ENCODE data around the gene FSTL4. TPM values are rescaled to one million over a fixed set of nuclear protein-coding genes. Genes with fewer than 3 reads are reported as not detected.

Gene FSTL4
- total and polyA plus RNA-seq, 2 of the 13 experiments (the other 11 are each of a cell fraction or from before 2014, with no cell fraction given): 2.1 to 3.0 TPM

GRCh38 chr5:133247881-133248624, 364.3 kb downstream of the FSTL4 start (continued):
- TF ChIP-seq ZBTB33 (CRISPR knock-in tag; IDR thresholded peaks at IDR 0.05) (0 out of 2 replicates have a peak, but pooled peaks have one; percentile 11), FUBP1 (CRISPR knock-in tag; IDR thresholded peaks at IDR 0.05; ENCODE audit: borderline replicate concordance) (no peak), HNF4A (CRISPR knock-in tag; IDR thresholded peaks at IDR 0.05) (0 out of 2 replicates have a peak, but pooled peaks have one; percentile 28), FOXO4 (CRISPR knock-in tag; conservative IDR thresholded peaks at IDR 0.05) (no peak), SOX13 (IDR thresholded peaks at IDR 0.05) (no peak), SOX13 (CRISPR knock-in tag; conservative IDR thresholded peaks at IDR 0.05 in 1 of 2, IDR thresholded peaks at IDR 0.05 in 1 of 2) (peak in 1 of 2 experiments; percentile 19; a peak in 1 of 4 replicates), ZNF18 (CRISPR knock-in tag; IDR thresholded peaks at IDR 0.05; ENCODE audit: insufficient replicate concordance) (no peak), ZNF577 (CRISPR knock-in tag; IDR thresholded peaks at IDR 0.05; ENCODE audit: borderline replicate concordance, low read depth) (no peak), SUZ12 (IDR thresholded peaks at IDR 0.05; ENCODE audit: low read depth, low read length) (no peak), ETV5 (CRISPR knock-in tag; IDR thresholded peaks at IDR 0.05; ENCODE audit: borderline replicate concordance) (no peak), SMARCC2 (IDR thresholded peaks at IDR 0.05) (no peak), ZNF275 (CRISPR knock-in tag; IDR thresholded peaks at IDR 0.05; ENCODE audit: borderline replicate concordance) (no peak), ZNF263 (CRISPR knock-in tag; IDR thresholded peaks at IDR 0.05) (no peak), RXRB (CRISPR knock-in tag; IDR thresholded peaks at IDR 0.05; ENCODE audit: borderline replicate concordance) (0 out of 2 replicates have a peak, but pooled peaks have one; percentile 15), HCFC1 (IDR thresholded peaks at IDR 0.05; ENCODE audit: low read depth, low read length) (peak; percentile 2; the same call in 1 of the 2 replicates), ZBTB1 (CRISPR knock-in tag; IDR thresholded peaks at IDR 0.05; ENCODE audit: borderline replicate concordance) (no peak), ZNF24 (IDR thresholded peaks at IDR 0.05) (no peak), SP140L (CRISPR knock-in tag; IDR thresholded peaks at IDR 0.05; ENCODE audit: borderline replicate concordance) (no peak), ZNF784 (CRISPR knock-in tag; IDR thresholded peaks at IDR 0.05; ENCODE audit: borderline replicate concordance) (no peak), ESRRA (CRISPR knock-in tag; IDR thresholded peaks at IDR 0.05; ENCODE audit: low read depth) (peak; percentile 39; the same call in 1 of the 2 replicates)

Measured in HepG2 (cell line).